NOMO-1 (cell line): ENCODE measurements around the gene ACTL6A.
"Not testable (repeated sequence)": the region's sequence is repeated elsewhere in the genome, so short reads cannot be mapped to it uniquely, and the experiment has no call there.

Experiments
- DNase-seq, 2 experiments: peaks; one replicate each; lab custom pipeline; 2025; ENCODE audit not compliant: unreplicated experiment in 2 of 2; lab: John Stamatoyannopoulos, UW

Gene ACTL6A

GRCh38 chr3:179562591-179563270 lies at the start of gene ACTL6A:
ACTL6A (plus strand) TSS chr3:179562926; CDS start chr3:179563093, 167 bp downstream.
- peak; percentile 100 for DNase-seq

GRCh38 chr3:179513862-179514261 lies 48.9 kb upstream of the ACTL6A start:
- no peak for DNase-seq

DNA sequence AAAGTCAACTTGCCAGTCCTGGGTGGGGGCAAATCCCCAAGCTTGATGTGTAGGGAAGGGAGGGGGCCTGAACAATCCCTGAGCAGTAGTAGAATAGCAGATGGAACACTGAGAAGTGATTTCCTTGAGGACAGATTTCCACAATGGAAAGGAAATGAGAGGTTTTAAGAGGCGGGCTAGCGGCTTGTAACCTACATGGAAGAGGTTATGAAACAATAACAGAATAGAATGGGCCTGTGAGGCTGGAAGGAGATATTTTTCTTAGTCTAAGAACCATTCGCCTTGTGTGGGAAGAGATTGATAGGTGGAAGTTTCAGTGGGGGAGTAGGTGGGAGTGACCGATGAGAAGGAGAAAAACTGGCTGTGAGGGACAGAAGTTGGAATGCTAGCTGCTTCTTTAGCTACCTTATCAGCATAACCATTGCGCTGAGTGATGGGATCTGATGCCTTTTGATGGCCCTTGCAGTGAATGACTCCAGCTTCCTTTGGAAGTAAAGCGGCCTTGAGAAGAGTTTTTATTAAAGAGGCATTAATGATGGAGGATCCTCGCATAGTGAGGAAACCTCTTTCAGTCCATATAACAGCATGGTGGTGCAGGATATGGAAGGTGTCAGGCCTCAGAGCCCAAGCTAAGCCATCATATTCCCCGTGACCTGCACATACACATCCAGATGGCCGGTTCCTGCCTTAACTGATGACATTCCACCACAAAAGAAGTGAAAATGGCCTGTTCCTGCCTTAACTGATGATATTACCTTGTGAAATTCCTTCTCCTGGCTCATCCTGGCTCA lies 46.1 kb upstream of the ACTL6A start:
- not testable (repeated sequence) for DNase-seq

- DNase-seq, result no peak
Observed at GRCh38 chr3:179526482-179526881, 36.2 kb upstream of the ACTL6A start.

DNA sequence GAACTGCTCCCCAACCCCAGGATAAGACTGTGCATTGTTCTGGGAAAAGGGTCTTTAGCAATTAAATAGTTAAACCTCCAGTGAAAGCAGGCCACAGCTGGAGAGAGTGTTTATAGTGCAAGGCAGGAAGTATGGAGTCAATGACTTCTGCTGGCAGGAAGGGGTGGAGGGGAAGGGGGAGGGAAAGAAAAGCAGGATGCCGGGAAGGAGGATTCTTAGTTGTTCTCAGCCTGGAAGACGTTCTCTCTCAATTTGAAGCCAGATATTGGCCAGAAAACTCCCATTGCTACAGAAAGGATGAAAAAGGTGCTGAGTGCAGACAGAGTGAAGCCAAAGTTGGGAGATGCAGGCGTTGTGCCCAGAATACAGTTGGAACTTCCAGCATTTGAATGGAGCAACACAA lies 35.7 kb upstream of the ACTL6A start:
- DNase-seq, result no peak

DNA sequence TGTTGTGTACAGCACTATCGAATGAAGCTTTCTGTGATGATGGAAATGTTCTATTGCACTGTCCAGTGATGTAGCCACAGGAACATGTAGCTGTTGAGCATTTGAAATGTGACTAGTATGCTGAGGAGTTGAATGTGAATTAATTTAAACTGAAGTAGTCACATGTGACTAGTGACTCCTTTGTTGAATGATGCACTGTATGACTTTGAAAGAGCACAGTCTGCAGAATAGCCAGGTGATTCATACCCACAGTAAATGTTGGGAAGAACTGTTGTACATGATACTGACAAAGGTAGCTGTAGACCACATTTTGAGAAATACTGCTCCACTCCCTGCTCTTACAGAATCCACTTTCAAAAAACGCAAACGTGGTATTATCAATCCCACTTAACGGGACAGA lies 34.0 kb upstream of the ACTL6A start:
- DNase-seq, result no peak

DNA sequence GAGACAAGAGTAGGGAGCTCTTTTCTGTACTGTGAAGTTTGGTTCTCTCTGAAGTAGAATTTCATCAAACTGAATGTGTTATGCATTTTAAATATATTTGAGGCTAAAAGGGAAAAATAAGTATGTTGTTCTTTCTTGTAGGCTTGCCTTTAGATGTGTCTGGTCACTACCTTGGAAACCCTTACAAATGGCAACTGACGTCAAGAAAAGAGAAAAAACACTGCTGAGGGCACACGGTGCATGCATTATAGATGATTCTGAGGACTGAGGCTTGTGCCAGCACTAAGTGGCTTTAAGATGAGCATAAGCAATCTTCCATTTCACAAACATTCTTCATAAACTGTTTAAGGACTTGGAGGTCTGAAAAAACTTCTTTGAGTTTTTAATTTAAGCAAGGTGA lies 31.1 kb upstream of the ACTL6A start:
- DNase-seq, result no peak

GRCh38 chr3:179533274-179533673 lies 29.5 kb upstream of the ACTL6A start:
- DNase-seq, result no peak

DNA sequence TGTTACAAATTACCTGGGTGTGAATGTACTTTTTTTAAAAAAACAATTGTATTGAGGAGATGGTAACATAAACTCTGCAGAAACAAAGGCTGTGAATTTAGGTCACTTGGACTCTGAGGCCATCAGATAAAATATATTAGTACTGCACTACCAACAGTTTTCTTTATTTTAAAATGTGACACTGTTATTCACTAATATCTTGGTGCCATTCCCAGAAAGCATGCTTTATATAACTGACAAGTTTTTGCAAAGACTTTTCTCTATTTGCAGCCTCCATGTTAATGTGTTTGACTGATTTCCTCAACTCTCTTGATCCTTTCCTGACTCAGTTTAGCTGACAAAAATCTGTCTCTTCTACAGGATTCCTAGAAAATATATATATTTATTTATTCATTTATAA lies 26.5 kb upstream of the ACTL6A start:
- no peak for DNase-seq

GRCh38 chr3:179541094-179541493 lies 21.6 kb upstream of the ACTL6A start:
- no peak for DNase-seq

DNA sequence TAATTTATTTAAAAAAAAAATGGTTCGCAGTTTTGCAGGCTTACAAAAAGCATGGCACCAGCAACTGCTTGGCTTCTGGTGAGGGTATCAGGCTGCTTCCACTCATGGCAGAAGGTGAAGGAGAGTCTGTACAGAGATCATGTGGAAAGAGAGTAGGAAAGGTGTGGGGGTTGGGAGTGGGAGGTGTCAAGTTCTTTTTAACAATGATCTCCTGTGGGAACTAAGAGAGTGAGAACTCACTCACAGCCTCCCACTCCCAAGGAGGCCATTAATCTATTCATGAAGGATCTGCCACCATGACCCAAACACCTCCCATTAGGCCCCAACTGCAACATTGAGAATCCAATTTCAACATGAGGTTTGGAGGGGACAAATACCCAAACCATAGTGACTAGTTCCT lies 21.1 kb upstream of the ACTL6A start:
- DNase-seq, result no peak

- no peak for DNase-seq
Observed at GRCh38 chr3:179542375-179542774, 20.4 kb upstream of the ACTL6A start.

DNA sequence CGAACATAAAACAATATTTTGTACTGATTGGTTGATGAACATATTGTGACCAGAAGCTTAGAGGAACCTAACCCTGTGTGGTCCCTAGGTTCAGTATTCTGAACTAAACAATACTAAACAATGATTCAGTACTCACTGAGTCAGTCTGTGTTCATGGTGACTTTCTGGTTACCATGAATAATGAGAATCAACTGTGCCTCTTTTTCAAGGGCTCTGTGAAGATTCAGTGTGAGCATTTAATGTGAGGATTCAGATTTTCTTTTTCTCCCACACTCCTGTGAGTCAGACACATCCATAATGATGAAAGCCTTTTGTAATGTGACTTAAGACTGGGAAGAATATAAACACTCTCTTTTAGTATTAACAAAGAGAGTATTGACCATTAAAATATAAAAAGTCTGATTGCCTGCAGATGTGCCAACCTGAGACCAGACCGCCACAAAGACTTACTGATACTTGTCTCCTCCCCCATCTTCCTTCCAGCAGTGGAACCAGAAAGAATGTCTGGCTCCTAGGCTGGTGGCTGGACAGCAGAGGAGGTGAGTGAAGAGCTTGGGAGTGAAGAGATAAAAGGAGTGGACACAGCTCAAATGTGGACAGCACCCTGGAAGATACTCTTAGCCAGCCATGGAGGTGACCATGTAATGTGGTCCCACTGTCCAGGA lies 17.6 kb upstream of the ACTL6A start:
- no peak for DNase-seq

GRCh38 chr3:179546814-179547241 lies 15.9 kb upstream of the ACTL6A start:
- DNase-seq, result no peak

DNA sequence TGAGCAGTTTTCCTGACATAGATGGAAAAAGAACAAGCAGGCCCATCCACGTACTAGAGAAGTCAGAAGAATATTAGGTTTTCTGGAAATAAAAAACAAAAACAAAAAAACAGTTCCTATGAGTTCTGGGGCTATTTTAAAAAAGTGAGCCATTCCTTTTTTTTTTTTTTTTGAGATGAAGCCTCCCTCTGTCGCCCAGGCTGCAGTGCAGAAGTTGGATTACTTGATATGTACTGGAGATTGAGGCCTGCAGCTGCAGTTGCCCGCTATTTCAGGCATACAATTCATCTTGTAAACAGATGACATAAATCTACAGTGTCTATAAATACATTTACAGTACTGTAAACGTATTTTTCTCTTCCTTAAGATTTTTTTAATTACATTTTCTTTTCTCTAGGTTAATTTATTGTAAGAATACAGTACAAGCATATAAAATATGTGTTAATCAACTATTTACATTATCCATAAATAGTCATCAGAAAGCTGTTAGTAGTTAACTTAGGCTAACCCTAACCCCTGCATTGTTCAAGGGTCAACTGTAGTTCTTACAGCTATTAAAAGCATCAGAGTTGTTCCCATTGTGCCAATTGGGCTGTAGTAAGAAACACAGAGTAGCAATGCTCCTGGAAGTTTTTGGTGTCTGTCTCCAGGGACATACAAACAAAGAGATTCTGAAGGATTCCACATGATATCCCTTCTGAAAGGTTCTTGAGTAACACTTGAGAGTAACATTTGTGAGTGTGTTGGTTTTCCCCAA lies 11.2 kb upstream of the ACTL6A start:
- DNase-seq, result no peak

- peak; percentile 52 to 75 for DNase-seq
Observed at GRCh38 chr3:179558742-179559364, 3.9 kb upstream of the ACTL6A start.

GRCh38 chr3:179560791-179561190 lies 1.9 kb upstream of the ACTL6A start:
- DNase-seq, result no peak

- DNase-seq, result peak; percentile 89 to 94
Observed at GRCh38 chr3:179563271-179563783, 601 bp downstream of the ACTL6A start.

- no peak for DNase-seq
Observed at GRCh38 chr3:179565496-179565895, 2.8 kb downstream of the ACTL6A start.

DNA sequence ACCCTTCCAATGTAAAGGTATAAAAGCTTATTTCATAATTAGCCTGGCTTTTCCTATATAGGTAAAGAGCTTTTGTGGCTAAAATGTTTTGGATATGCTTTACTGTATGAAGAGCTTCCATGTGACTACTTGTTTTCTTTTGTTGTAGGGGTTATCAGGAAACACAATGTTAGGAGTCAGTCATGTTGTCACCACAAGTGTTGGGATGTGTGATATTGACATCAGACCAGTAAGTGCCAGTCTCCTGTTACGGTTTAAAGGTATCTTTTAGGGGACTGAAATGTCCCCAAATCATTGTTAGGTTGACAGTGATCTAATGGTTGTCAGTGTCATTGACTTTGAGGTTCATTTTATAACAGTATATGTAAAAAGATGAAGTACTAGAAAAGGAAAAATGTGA lies 18.3 kb downstream of the ACTL6A start:
- DNase-seq, result no peak
